HEK293 (cell line): ENCODE results near the gene LDLRAD3.

Experiments used
- CTCF ChIA-PET: fragments of 350-600 bp; formaldehyde crosslinking; extraction: SDS; loops from one replicate; lab custom pipeline; 2021; ENCODE audit warnings: antibody characterized with exemption; lab: Yijun Ruan, JAX
- POLR2A ChIA-PET: fragments of 300-600 bp; formaldehyde crosslinking; extraction: SDS; loops from one replicate; lab custom pipeline; 2020; ENCODE audit warnings: antibody characterized with exemption, inconsistent platforms; lab: Yijun Ruan, JAX
- H3K27ac ChIP-seq: fragments of 200-500 bp; sonication (Bioruptor generic); 2 replicates; pipeline ENCODE4 v1.5.1; 2014; ENCODE audit warnings: low read depth, low read length, control low read depth, inconsistent platforms; ENCODE audit errors: extremely low read depth
- H3K36me3 ChIP-seq, 2 experiments: fragments of 200-500 bp in 1 of 2; sonication (Bioruptor generic) in 1 of 2; 1 replicate in 1 of 2; 2 replicates in 1 of 2; pipeline ENCODE4 v1.5.1; 2014 to 2017; ENCODE audit warnings: inconsistent platforms in 2 of 2, low read length in 2 of 2; ENCODE audit not compliant: control insufficient read depth in 2 of 2, insufficient read depth in 1 of 2
- H3K4me1 ChIP-seq: fragments of 200-500 bp; sonication (Bioruptor generic); 2 replicates; pipeline ENCODE4 v1.5.1; 2014; ENCODE audit warnings: mild to moderate bottlenecking, low read length, inconsistent platforms; ENCODE audit not compliant: control insufficient read depth, insufficient read depth
- H3K4me3 ChIP-seq: 2 replicates; pipeline ENCODE4 v1.5.1; 2011; ENCODE audit warnings: low read depth, mild to moderate bottlenecking, control low read depth, low read length, moderate library complexity
- H3K9me3 ChIP-seq: fragments of 200-500 bp; sonication (Bioruptor generic); 2 replicates; pipeline ENCODE4 v1.5.1; 2014; ENCODE audit warnings: low read depth, low read length, inconsistent platforms; ENCODE audit not compliant: control insufficient read depth, insufficient read depth
- HOXD13 ChIP-seq: sonication (generic); formaldehyde crosslinking; IDR thresholded peaks from 2 replicates; pipeline ENCODE4 v1.8.0; 2022; ENCODE audit warnings: missing genetic modification reagents, borderline replicate concordance
- KLF10 ChIP-seq: fragments of 450-650 bp; IDR thresholded peaks from 2 replicates; pipeline ENCODE4 v1.5.1; 2018; ENCODE audit warnings: missing biosample characterization, mild to moderate bottlenecking, missing genetic modification characterization
- MEIS1 ChIP-seq: sonication (generic); formaldehyde crosslinking; IDR thresholded peaks from 2 replicates; pipeline ENCODE4 v1.8.1; 2022; ENCODE audit warnings: missing genetic modification reagents, mild to moderate bottlenecking, borderline replicate concordance
- MYNN ChIP-seq: fragments of 450-650 bp; formaldehyde crosslinking; IDR thresholded peaks from 2 replicates; pipeline ENCODE4 v1.5.1; 2016; ENCODE audit warnings: missing biosample characterization, missing genetic modification characterization, borderline replicate concordance
- REPIN1 ChIP-seq: fragments of 450-650 bp; formaldehyde crosslinking; IDR thresholded peaks from 2 replicates; pipeline ENCODE4 v1.5.1; 2017; ENCODE audit warnings: missing biosample characterization, missing genetic modification characterization, low read depth
- SP7 ChIP-seq: fragments of 450-650 bp; formaldehyde crosslinking; IDR thresholded peaks from 2 replicates; pipeline ENCODE4 v1.5.1; 2016; ENCODE audit warnings: missing biosample characterization, missing genetic modification characterization
- TCF7L2 ChIP-seq: IDR thresholded peaks from 2 replicates; pipeline ENCODE4 v1.6.1; 2011; ENCODE audit warnings: low read depth, mild to moderate bottlenecking, inconsistent platforms, low read length, moderate library complexity, borderline replicate concordance
- WT1 ChIP-seq: fragments of 450-650 bp; formaldehyde crosslinking; IDR thresholded peaks from 2 replicates; pipeline ENCODE4 v1.5.1; 2016; ENCODE audit warnings: missing biosample characterization, missing genetic modification characterization
- YY2 ChIP-seq: fragments of 450-650 bp; formaldehyde crosslinking; IDR thresholded peaks from 2 replicates; pipeline ENCODE4 v1.5.1; 2016; ENCODE audit warnings: missing biosample characterization, missing genetic modification characterization
- ZBTB8A ChIP-seq: fragments of 450-650 bp; formaldehyde crosslinking; IDR thresholded peaks from 2 replicates; pipeline ENCODE4 v1.5.1; 2016; ENCODE audit warnings: missing biosample characterization, missing genetic modification characterization
- ZEB2 ChIP-seq: fragments of 450-650 bp; formaldehyde crosslinking; IDR thresholded peaks from 2 replicates; pipeline ENCODE4 v1.5.1; 2016; ENCODE audit warnings: missing biosample characterization, missing genetic modification characterization
- ZNF280D ChIP-seq: fragments of 450-650 bp; formaldehyde crosslinking; IDR thresholded peaks from 2 replicates; pipeline ENCODE4 v1.5.1; 2016; ENCODE audit warnings: missing biosample characterization, missing genetic modification characterization
- ZNF292 ChIP-seq: fragments of 450-650 bp; formaldehyde crosslinking; IDR thresholded peaks from 2 replicates; pipeline ENCODE4 v1.5.1; 2016; ENCODE audit warnings: low read depth, missing biosample characterization, missing genetic modification characterization, borderline replicate concordance
- ZNF302 ChIP-seq: fragments of 450-650 bp; formaldehyde crosslinking; IDR thresholded peaks from 2 replicates; pipeline ENCODE4 v1.5.1; 2016; ENCODE audit warnings: missing biosample characterization, missing genetic modification characterization, low read depth
- ZNF335 ChIP-seq: fragments of 450-650 bp; formaldehyde crosslinking; conservative IDR thresholded peaks from 2 replicates; pipeline ENCODE4 v1.5.1; 2016; ENCODE audit warnings: missing biosample characterization, missing genetic modification characterization
- ZNF416 ChIP-seq: fragments of 450-650 bp; formaldehyde crosslinking; IDR thresholded peaks from 2 replicates; pipeline ENCODE4 v1.5.1; 2016; ENCODE audit warnings: missing biosample characterization, missing genetic modification characterization
- ZNF423 ChIP-seq: fragments of 450-650 bp; formaldehyde crosslinking; IDR thresholded peaks from 2 replicates; pipeline ENCODE4 v1.5.1; 2016; ENCODE audit warnings: missing biosample characterization, missing genetic modification characterization
- ZNF426 ChIP-seq: fragments of 450-650 bp; formaldehyde crosslinking; IDR thresholded peaks from 2 replicates; pipeline ENCODE4 v1.5.1; 2017; ENCODE audit warnings: missing biosample characterization, missing genetic modification characterization, mild to moderate bottlenecking, inconsistent platforms, moderate library complexity
- ZNF449 ChIP-seq: fragments of 450-650 bp; formaldehyde crosslinking; IDR thresholded peaks from 2 replicates; pipeline ENCODE4 v1.5.1; 2017; ENCODE audit warnings: missing biosample characterization, mild to moderate bottlenecking, missing genetic modification characterization, moderate library complexity
- ZNF473 ChIP-seq: fragments of 450-650 bp; formaldehyde crosslinking; IDR thresholded peaks from 2 replicates; pipeline ENCODE4 v1.5.1; 2017; ENCODE audit warnings: missing biosample characterization, missing genetic modification characterization
- ZNF501 ChIP-seq: fragments of 450-650 bp; formaldehyde crosslinking; IDR thresholded peaks from 2 replicates; pipeline ENCODE4 v1.5.1; 2016; ENCODE audit warnings: missing biosample characterization, missing genetic modification characterization
- ZNF548 ChIP-seq: fragments of 450-650 bp; formaldehyde crosslinking; IDR thresholded peaks from 2 replicates; pipeline ENCODE4 v1.5.1; 2016; ENCODE audit warnings: missing biosample characterization, missing genetic modification characterization
- ZNF549 ChIP-seq: fragments of 450-650 bp; IDR thresholded peaks from 2 replicates; pipeline ENCODE4 v1.5.1; 2018; ENCODE audit warnings: missing biosample characterization, missing genetic modification characterization, mild to moderate bottlenecking, inconsistent platforms, moderate library complexity
- ZNF600 ChIP-seq: fragments of 450-650 bp; formaldehyde crosslinking; IDR thresholded peaks from 2 replicates; pipeline ENCODE4 v1.5.1; 2016; ENCODE audit warnings: missing biosample characterization, missing genetic modification characterization
- ZNF677 ChIP-seq: fragments of 450-650 bp; IDR thresholded peaks from 2 replicates; pipeline ENCODE4 v1.5.0; 2018; ENCODE audit warnings: missing biosample characterization, mild to moderate bottlenecking, missing genetic modification characterization, moderate library complexity
- ZXDB ChIP-seq: fragments of 450-650 bp; formaldehyde crosslinking; IDR thresholded peaks from 2 replicates; pipeline ENCODE4 v1.5.1; 2016; ENCODE audit warnings: missing biosample characterization, missing genetic modification characterization
- TF ChIP-seq, protein P1 (sequence below): fragments of 450-650 bp; formaldehyde crosslinking; IDR thresholded peaks from 2 replicates; pipeline ENCODE4; 2016; ENCODE audit warnings: missing biosample characterization, missing genetic modification characterization

The LDLRAD3 gene

GRCh38 chr11:35978183-35978582 is 34.3 kb downstream of the LDLRAD3 start:
- H3K9me3 ChIP-seq, result no peaks in the 10 kb centered on the region
- H3K27ac ChIP-seq, result no peak overlapping the region
- H3K36me3 ChIP-seq, result no peaks in the 10 kb centered on the region
- H3K4me1 ChIP-seq, result no peaks in the 10 kb centered on the region
- TF ChIP-seq KLF10 (tag by site-specific recombination), result no peak
- TF ChIP-seq REPIN1 (tag by site-specific recombination), result no peak
- no peak for TF ChIP-seq MEIS1
- no peak for TF ChIP-seq ZNF335
- TF ChIP-seq ZNF677, result no peak
- no peak for TF ChIP-seq YY2 (tag by site-specific recombination)
- no peak for TF ChIP-seq ZNF548
- TF ChIP-seq ZNF416 (tag by site-specific recombination), result no peak
- TF ChIP-seq ZNF600 (tag by site-specific recombination), result no peak
- no peak for TF ChIP-seq ZXDB (tag by site-specific recombination)
- TF ChIP-seq ZNF501 (tag by site-specific recombination), result no peak
- TF ChIP-seq SP7 (tag by site-specific recombination), result no peak
- no peak for TF ChIP-seq ZNF302 (tag by site-specific recombination)
- TF ChIP-seq ZNF280D (tag by site-specific recombination), result no peak
- ChIA-PET CTCF (no interaction called here), POLR2A (no interaction called here)
- no peak overlapping the region for H3K4me3 ChIP-seq

GRCh38 chr11:35978891-35979290 is 35.0 kb downstream of the LDLRAD3 start:
- H3K4me1 ChIP-seq, result no peaks in the 10 kb centered on the region
- no peak overlapping the region for H3K27ac ChIP-seq
- H3K4me3 ChIP-seq, result no peak overlapping the region
- no peaks in the 10 kb centered on the region for H3K9me3 ChIP-seq
- CTCF ChIA-PET, result interaction anchor here (0.6 kb wide), 1 partner anchor 834 kb away, joined by 5 read pairs; no protein-coding TSS in a partner anchor
- TF ChIP-seq ZNF423 (tag by site-specific recombination) (no peak), WT1 (tag by site-specific recombination) (no peak), ZNF416 (tag by site-specific recombination) (no peak), ZNF473 (no peak), SP7 (tag by site-specific recombination) (no peak)
- no peaks in the 10 kb centered on the region for H3K36me3 ChIP-seq
- POLR2A ChIA-PET, result no interaction called here

DNA sequence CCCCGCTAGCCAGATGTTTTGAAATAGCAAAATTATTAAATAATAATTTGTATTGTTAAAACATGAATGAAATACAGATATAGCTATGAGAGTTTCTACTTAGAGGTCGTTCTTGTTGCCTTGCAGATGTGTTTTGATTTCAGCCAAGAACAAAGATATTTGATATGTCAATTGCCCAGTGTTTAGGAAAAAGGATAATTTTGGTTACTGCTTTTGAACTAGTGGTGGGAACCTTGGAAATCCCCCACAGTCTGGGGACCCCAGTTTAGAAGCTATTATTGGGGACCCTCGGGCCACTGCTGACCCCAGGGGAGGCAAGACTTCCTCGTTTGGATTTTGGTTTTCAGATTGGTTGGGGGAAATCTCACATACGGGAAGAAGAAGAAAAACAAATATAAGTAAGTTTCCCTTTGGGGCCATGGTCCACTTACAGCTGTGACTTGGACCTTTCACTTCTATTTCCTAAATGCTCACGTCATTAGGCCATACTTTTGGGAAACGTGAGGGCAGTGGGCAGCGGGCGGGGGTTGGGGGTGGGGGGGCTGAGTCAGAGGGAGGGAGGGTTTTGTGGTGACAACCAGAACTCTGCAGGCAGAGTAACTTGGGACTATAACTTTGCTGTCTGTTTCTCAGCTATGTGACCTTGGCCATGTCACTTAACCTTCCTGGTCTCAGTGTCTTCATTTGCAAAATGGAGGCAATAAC is 37.0 kb downstream of the LDLRAD3 start:
- ChIA-PET POLR2A (no interaction called here), CTCF (interaction anchor here (0.6 kb wide), 2 partner anchors 493 to 641 kb away, joined by 3 read pairs; no protein-coding TSS in a partner anchor)
- H3K4me1 ChIP-seq, result no peaks in the 10 kb centered on the region
- H3K4me3 ChIP-seq, result no peak overlapping the region
- TF ChIP-seq ZNF449 (tag by site-specific recombination) (no peak), ZNF549 (tag by site-specific recombination) (no peak), TCF7L2 (no peak), ZEB2 (no peak), MYNN (tag by site-specific recombination) (no peak), ZBTB8A (tag by site-specific recombination) (no peak), ZNF292 (tag by site-specific recombination) (no peak), KLF10 (tag by site-specific recombination) (no peak), ZNF426 (tag by site-specific recombination) (no peak), HOXD13 (CRISPR knock-in tag) (no peak)
- TF ChIP-seq, protein P1, sequence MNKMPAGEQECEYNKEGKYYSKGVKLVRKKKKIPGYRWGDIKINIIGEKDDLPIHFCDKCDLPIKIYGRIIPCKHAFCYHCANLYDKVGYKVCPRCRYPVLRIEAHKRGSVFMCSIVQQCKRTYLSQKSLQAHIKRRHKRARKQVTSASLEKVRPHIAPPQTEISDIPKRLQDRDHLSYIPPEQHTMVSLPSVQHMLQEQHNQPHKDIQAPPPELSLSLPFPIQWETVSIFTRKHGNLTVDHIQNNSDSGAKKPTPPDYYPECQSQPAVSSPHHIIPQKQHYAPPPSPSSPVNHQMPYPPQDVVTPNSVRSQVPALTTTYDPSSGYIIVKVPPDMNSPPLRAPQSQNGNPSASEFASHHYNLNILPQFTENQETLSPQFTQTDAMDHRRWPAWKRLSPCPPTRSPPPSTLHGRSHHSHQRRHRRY (tag by site-specific recombination), result no peak
- no peaks in the 10 kb centered on the region for H3K9me3 ChIP-seq
- no peaks in the 10 kb centered on the region for H3K36me3 ChIP-seq
- no peak overlapping the region for H3K27ac ChIP-seq
